GM12875 (cell line): Measurements from ENCODE around the gene DIAPH2.
"Not testable (repeated sequence)": the region's sequence is repeated elsewhere in the genome, so short reads cannot be mapped to it uniquely, and the experiment has no call there.

Source experiments
- H3K4me3 ChIP-seq: one replicate; pipeline ENCODE4 v1.5.1; 2011; ENCODE audit warnings: low read depth, low read length, control low read depth
- CTCF ChIP-seq: IDR thresholded peaks from 2 replicates; pipeline ENCODE4 v1.5.1; 2011; ENCODE audit warnings: low read depth, mild to moderate bottlenecking, control low read depth, inconsistent platforms, low read length, moderate library complexity, borderline replicate concordance; ENCODE audit not compliant: insufficient read depth

DIAPH2 gene

GRCh38 chrX:96729868-96730643 is 45.4 kb downstream of the DIAPH2 start:
- TF ChIP-seq CTCF, result no peak
- no peak overlapping the region for H3K4me3 ChIP-seq

GRCh38 chrX:96731000-96731399 is 46.4 kb downstream of the DIAPH2 start:
- H3K4me3 ChIP-seq, result not testable (repeated sequence)

GRCh38 chrX:96743367-96744073 is 58.9 kb downstream of the DIAPH2 start:
- no peak overlapping the region for H3K4me3 ChIP-seq
- no peak for TF ChIP-seq CTCF

GRCh38 chrX:96752781-96753180 is 68.1 kb downstream of the DIAPH2 start:
- no peak for TF ChIP-seq CTCF
- H3K4me3 ChIP-seq, result no peak overlapping the region

- TF ChIP-seq CTCF, result no peak
- H3K4me3 ChIP-seq, result no peak overlapping the region
Observed at GRCh38 chrX:96753230-96753629, 68.6 kb downstream of the DIAPH2 start.

- no peak overlapping the region for H3K4me3 ChIP-seq
- TF ChIP-seq CTCF, result no peak
Observed at GRCh38 chrX:96756491-96756890, 71.8 kb downstream of the DIAPH2 start.

GRCh38 chrX:96761566-96761965 is 76.9 kb downstream of the DIAPH2 start:
- no peak overlapping the region for H3K4me3 ChIP-seq
- TF ChIP-seq CTCF, result no peak
